Measurements from ENCODE around the gene CAMSAP1.

- TF ChIP-seq POLR2AphosphoS5 (IDR thresholded peaks at IDR 0.05; ENCODE audit: low read depth, low read length) (no peak), POLR2A (IDR thresholded peaks at IDR 0.05; ENCODE audit: low read depth, low read length) (no peak)
Measured at GRCh38 chr9:135901826-135902225, 5.5 kb downstream of the CAMSAP1 start.
